Gastroesophageal sphincter (tissue), 4 donors: Measurements from ENCODE around the gene CCDC93. TPM values are rescaled to one million over a fixed set of nuclear protein-coding genes. Genes with fewer than 3 reads are reported as not detected.

Source experiments
- ATAC-seq: fragments of 150-250 bp; one replicate; pipeline ENCODE4 v1.9.1; 2016; ENCODE audit warnings: mild to moderate bottlenecking, moderate library complexity
- H3K27ac ChIP-seq, 4 donors: fragments of 200-600 bp; sonication (generic) in 3 of 4; 1 replicate in 3 of 4; 2 replicates in 1 of 4; pipeline ENCODE4 v1.5.1; 2016 to 2019
- H3K27me3 ChIP-seq: fragments of 200-600 bp; sonication (generic); one replicate; pipeline ENCODE4 v1.5.1; 2019
- H3K36me3 ChIP-seq, 2 donors: fragments of 200-600 bp; sonication (generic); one replicate each; pipeline ENCODE4 v1.5.1; 2019; ENCODE audit warnings: control low read depth in 1 of 2
- H3K4me1 ChIP-seq, 3 donors: fragments of 200-600 bp; sonication (generic); 1 replicate in 2 of 3; 2 replicates in 1 of 3; pipeline ENCODE4 v1.5.1; 2016 to 2019; ENCODE audit warnings: control low read depth in 2 of 3
- H3K4me3 ChIP-seq, 2 donors: fragments of 200-600 bp; sonication (generic); one replicate each; pipeline ENCODE4 v1.5.1; 2019; ENCODE audit warnings: mild to moderate bottlenecking in 1 of 2, moderate library complexity in 1 of 2
- H3K9me3 ChIP-seq, 3 donors: fragments of 200-600 bp; sonication (generic); one replicate each; pipeline ENCODE4 v1.5.1; 2017 to 2019; ENCODE audit warnings: control low read depth in 2 of 3
- CTCF ChIP-seq, 4 experiments: fragments of 200-600 bp in 2 of 4; fragments of 450-650 bp in 2 of 4; sonication (generic) in 1 of 4; IDR thresholded peaks; one replicate each; pipeline ENCODE4 v1.5.1; 2017 to 2019; ENCODE audit warnings: antibody characterized with exemption in 4 of 4, mild to moderate bottlenecking in 2 of 4, moderate library complexity in 2 of 4
- EP300 ChIP-seq: sonication (generic); formaldehyde crosslinking; IDR thresholded peaks from one replicate; pipeline ENCODE4 v1.6.1; 2017; ENCODE audit warnings: antibody characterized with exemption, mild to moderate bottlenecking
- POLR2A ChIP-seq, 2 donors: fragments of 450-650 bp; IDR thresholded peaks; one replicate each; pipeline ENCODE4 v1.6.1; 2017; ENCODE audit warnings: antibody characterized with exemption in 2 of 2, mild to moderate bottlenecking in 2 of 2, moderate library complexity in 1 of 2
- POLR2AphosphoS5 ChIP-seq: sonication (generic); formaldehyde crosslinking; IDR thresholded peaks from one replicate; pipeline ENCODE4 v1.6.1; 2017; ENCODE audit warnings: antibody characterized with exemption
- WGBS, 2 donors: methylation state at CpG; one replicate each; pipeline ENCODE4 v1.1.5; 2018; ENCODE audit warnings: low coverage in 1 of 2; 5-methylcytosine and 5-hydroxymethylcytosine counted together
- total RNA-seq, 4 donors: library from RNA; depleted of rRNA; stranded (reverse); fragments of >200 nt; gene quantifications; one replicate each; pipeline ENCODE4 v1.1.0, GENCODE V29; 2016

The CCDC93 gene
- total RNA-seq, 4 donors from 2014 or later, result 13.2 to 18.8 (median 16.1) TPM

- Histone ChIP-seq H3K4me1 (no peaks in the 10 kb centered on the region), H3K36me3 (peaks cover 0 to 100% of the 10 kb centered on the region in 2 donors), H3K9me3 (no peaks in the 10 kb centered on the region), H3K4me3 (no peak overlapping the region), H3K27me3 (no peaks in the 10 kb centered on the region), H3K27ac (no peak overlapping the region)
- WGBS, 2 donors, result 88 to 91% methylated on average over 1 to 4 of the region's 5 CpGs
- no peak for TF ChIP-seq CTCF (IDR thresholded peaks at IDR 0.05)
- TF ChIP-seq POLR2A (IDR thresholded peaks at IDR 0.05), result no peak
- TF ChIP-seq EP300, result no peak
- TF ChIP-seq POLR2AphosphoS5, result no peak
- no peak for ATAC-seq
These were observed 68.6 kb downstream of the CCDC93 start for GRCh38 chr2:117945296-117945695.

GRCh38 chr2:117944816-117945215 lies 69.1 kb downstream of the CCDC93 start:
- H3K36me3 ChIP-seq, result peaks cover 0 to 100% of the 10 kb centered on the region in 2 donors
- TF ChIP-seq CTCF (IDR thresholded peaks at IDR 0.05) (no peak), POLR2A (IDR thresholded peaks at IDR 0.05) (no peak), EP300 (no peak), POLR2AphosphoS5 (no peak)
- H3K9me3 ChIP-seq, result no peaks in the 10 kb centered on the region
- no peaks in the 10 kb centered on the region for H3K4me1 ChIP-seq
- H3K27ac ChIP-seq, result no peak overlapping the region
- H3K4me3 ChIP-seq, result no peak overlapping the region
- 100% methylated on average over 1 of the region's 2 CpGs for WGBS, 2 donors
- no peaks in the 10 kb centered on the region for H3K27me3 ChIP-seq
- ATAC-seq, result no peak

GRCh38 chr2:117943013-117943672 lies 70.7 kb downstream of the CCDC93 start:
- 27 to 56% methylated on average over 2 to 3 of the region's 3 CpGs for WGBS, 2 donors
- TF ChIP-seq CTCF (IDR thresholded peaks at IDR 0.05), result no peak
- TF ChIP-seq POLR2A (IDR thresholded peaks at IDR 0.05), result no peak
- TF ChIP-seq POLR2AphosphoS5, result no peak
- TF ChIP-seq EP300, result no peak
- no peak for ATAC-seq
- no peaks in the 10 kb centered on the region for H3K9me3 ChIP-seq
- H3K4me3 ChIP-seq, result no peak overlapping the region
- H3K4me1 ChIP-seq, result no peaks in the 10 kb centered on the region
- peaks cover 0 to 100% of the 10 kb centered on the region in 2 donors for H3K36me3 ChIP-seq
- H3K27me3 ChIP-seq, result no peaks in the 10 kb centered on the region
- no peak overlapping the region for H3K27ac ChIP-seq

GRCh38 chr2:117942551-117942950 lies 71.3 kb downstream of the CCDC93 start:
- H3K4me3 ChIP-seq, result no peak overlapping the region
- no peaks in the 10 kb centered on the region for H3K27me3 ChIP-seq
- WGBS, 2 donors, result 87 to 100% methylated on average over 2 of the region's 2 CpGs
- H3K27ac ChIP-seq, result no peak overlapping the region
- H3K9me3 ChIP-seq, result no peaks in the 10 kb centered on the region
- ATAC-seq, result no peak
- no peaks in the 10 kb centered on the region for H3K4me1 ChIP-seq
- TF ChIP-seq CTCF (IDR thresholded peaks at IDR 0.05) (no peak), POLR2AphosphoS5 (no peak), POLR2A (IDR thresholded peaks at IDR 0.05) (no peak), EP300 (no peak)
- H3K36me3 ChIP-seq, result peaks cover 0 to 100% of the 10 kb centered on the region in 2 donors

GRCh38 chr2:117941693-117942092 lies 72.2 kb downstream of the CCDC93 start:
- TF ChIP-seq EP300 (no peak), POLR2A (IDR thresholded peaks at IDR 0.05) (no peak), POLR2AphosphoS5 (no peak), CTCF (IDR thresholded peaks at IDR 0.05) (no peak)
- no peak for ATAC-seq
- Histone ChIP-seq H3K36me3 (peaks cover 0 to 100% of the 10 kb centered on the region in 2 donors), H3K27me3 (no peaks in the 10 kb centered on the region), H3K27ac (no peak overlapping the region), H3K9me3 (no peaks in the 10 kb centered on the region), H3K4me1 (no peaks in the 10 kb centered on the region), H3K4me3 (no peak overlapping the region)
- 84% methylated on average over 3 of the region's 5 CpGs; no CpG with 5 or more reads in 1 of the 2 donors for WGBS, 2 donors
